ENCODE results near the gene PHACTR1. TPM values are rescaled to one million over a fixed set of nuclear protein-coding genes. Genes with fewer than 3 reads are reported as not detected.

The PHACTR1 gene
- polyA plus RNA-seq, 2 of the 4 experiments (the other 2 are of a cell fraction), result not detected

- Histone ChIP-seq H3K27ac (no peak overlapping the region), H3K9me3 (no peaks in the 10 kb centered on the region), H3K4me1 (peaks cover 12% of the 10 kb centered on the region; the same call in 1 of the 3 replicates), H3K4me3 (no peak overlapping the region), H3K4me2 (no peak overlapping the region)
- POLR2A ChIA-PET, result no interaction called here
- CTCF ChIA-PET, result no interaction called here
- TF ChIP-seq KDM5A (IDR thresholded peaks at IDR 0.05), result no peak
- no peak for TF ChIP-seq FOSB (CRISPR knock-in tag; IDR thresholded peaks at IDR 0.05)
- no peak for DNase-seq (ENCODE audit: low read depth in 1 of 2, low spot score in 1 of 2)
- WGBS (ENCODE audit: missing lambda C conversion rate), result 0% methylated on average over 3 of the region's 3 CpGs
- no peak for FAIRE-seq
- ATAC-seq, result no peak
Measured at GRCh38 chr6:13015379-13015681, 298.8 kb downstream of the PHACTR1 start.

- CTCF ChIA-PET, result no interaction called here
Measured at GRCh38 chr6:13024616-13025015, 308.0 kb downstream of the PHACTR1 start.

GRCh38 chr6:13025893-13026499 is 309.4 kb downstream of the PHACTR1 start:
- WGBS (ENCODE audit: missing lambda C conversion rate), result 14% methylated on average over 5 of the region's 5 CpGs
- POLR2A ChIA-PET, result no interaction called here

More at GRCh38 chr6:13024616-13025015, 308.0 kb downstream of the PHACTR1 start:
- DNase-seq (ENCODE audit: low read depth in 1 of 2, low spot score in 1 of 2), result no peak
- POLR2A ChIA-PET, result no interaction called here
- no peak for FAIRE-seq
- Histone ChIP-seq H3K4me2 (no peak overlapping the region), H3K9me3 (no peaks in the 10 kb centered on the region), H3K4me1 (no peaks in the 10 kb centered on the region), H3K27ac (no peak overlapping the region), H3K4me3 (no peak overlapping the region)
- TF ChIP-seq KDM5A (IDR thresholded peaks at IDR 0.05) (no peak), FOSL2 (IDR thresholded peaks at IDR 0.05) (no peak), FOSL2 (CRISPR knock-in tag; IDR thresholded peaks at IDR 0.05) (no peak), RARB (CRISPR knock-in tag; IDR thresholded peaks at IDR 0.05) (no peak), USF2 (IDR thresholded peaks at IDR 0.05) (no peak), RCOR1 (IDR thresholded peaks at IDR 0.05; ENCODE audit: low read depth, low read length) (no peak), JUN (IDR thresholded peaks at IDR 0.05) (no peak), MYC (IDR thresholded peaks at IDR 0.05; ENCODE audit: borderline replicate concordance, low read length) (no peak), HDAC2 (IDR thresholded peaks at IDR 0.05) (no peak), NPAS2 (CRISPR knock-in tag; IDR thresholded peaks at IDR 0.05; ENCODE audit: borderline replicate concordance) (no peak), PHF8 (IDR thresholded peaks at IDR 0.05; ENCODE audit: borderline replicate concordance, low read depth) (no peak), MAZ (IDR thresholded peaks at IDR 0.05; ENCODE audit: borderline replicate concordance, low read depth, low read length) (no peak), SREBF2 (IDR thresholded peaks at IDR 0.05) (no peak), CEBPB (IDR thresholded peaks at IDR 0.05) (no peak), NR3C1 (IDR thresholded peaks at IDR 0.05) (no peak), FOXS1 (CRISPR knock-in tag; IDR thresholded peaks at IDR 0.05) (no peak), HOXB13 (CRISPR knock-in tag; IDR thresholded peaks at IDR 0.05; ENCODE audit: low read depth) (no peak), ZC3H11A (IDR thresholded peaks at IDR 0.05) (no peak)
- ATAC-seq, result no peak
- WGBS (ENCODE audit: missing lambda C conversion rate), result 43% methylated on average over 2 of the region's 2 CpGs

More at GRCh38 chr6:13025893-13026499, 309.4 kb downstream of the PHACTR1 start:
- Histone ChIP-seq H3K4me1 (no peaks in the 10 kb centered on the region), H3K9me3 (no peaks in the 10 kb centered on the region), H3K4me3 (no peak overlapping the region), H3K27ac (no peak overlapping the region), H3K4me2 (no peak overlapping the region)
- TF ChIP-seq CTCF (IDR thresholded peaks at IDR 0.05), result no peak
- TF ChIP-seq CBX2 (IDR thresholded peaks at IDR 0.05; ENCODE audit: borderline replicate concordance, low read depth), result no peak
- no peak for TF ChIP-seq EHMT2 (IDR thresholded peaks at IDR 0.05; ENCODE audit: low read depth)
- TF ChIP-seq GATA3 (IDR thresholded peaks at IDR 0.05; ENCODE audit: borderline replicate concordance), result no peak
- TF ChIP-seq RCOR1 (IDR thresholded peaks at IDR 0.05; ENCODE audit: low read depth, low read length), result no peak
- TF ChIP-seq RFX5 (IDR thresholded peaks at IDR 0.05), result no peak
- no peak for TF ChIP-seq CEBPB (IDR thresholded peaks at IDR 0.05)
- ATAC-seq (no peak), FAIRE-seq (no peak), DNase-seq (ENCODE audit: low read depth in 1 of 2, low spot score in 1 of 2) (no peak)
- CTCF ChIA-PET, result no interaction called here

All from A549 (cell line).